Loucy (cell line): ENCODE results near the gene TMTC2.

ENCODE experiments used
- H2AFZ ChIP-seq: fragments of 200-600 bp; sonication (generic); 2 replicates; pipeline ENCODE4 v1.6.0; 2016; ENCODE audit warnings: antibody characterized with exemption, mild to moderate bottlenecking, low read length, moderate library complexity
- H3F3A ChIP-seq: fragments of 200-600 bp; 2 replicates; pipeline ENCODE4 v1.6.0; 2016; ENCODE audit warnings: antibody characterized with exemption, low read depth, mild to moderate bottlenecking
- H3K27me3 ChIP-seq: fragments of 200-600 bp; sonication (generic); 2 replicates; pipeline ENCODE4 v1.6.1; 2014; ENCODE audit warnings: low read length, mild to moderate bottlenecking; ENCODE audit not compliant: insufficient read depth, poor library complexity, severe bottlenecking
- H3K36me3 ChIP-seq: fragments of 200-600 bp; sonication (generic); 2 replicates; pipeline ENCODE4 v1.6.1; 2016; ENCODE audit warnings: low read length; ENCODE audit not compliant: insufficient read depth
- H3K4me1 ChIP-seq: fragments of 200-600 bp; sonication (generic); 2 replicates; pipeline ENCODE4 v1.5.1; 2014; ENCODE audit warnings: low read length, mild to moderate bottlenecking; ENCODE audit not compliant: insufficient read depth, poor library complexity, severe bottlenecking
- H3K4me2 ChIP-seq: fragments of 200-600 bp; sonication (generic); 2 replicates; pipeline ENCODE4 v1.6.0; 2014; ENCODE audit warnings: antibody characterized with exemption, low read length, low read depth, mild to moderate bottlenecking; ENCODE audit not compliant: poor library complexity, severe bottlenecking
- H3K4me3 ChIP-seq: fragments of 200-600 bp; sonication (generic); 2 replicates; pipeline ENCODE4 v1.5.1; 2014; ENCODE audit warnings: low read length, mild to moderate bottlenecking, mixed read lengths; ENCODE audit not compliant: poor library complexity, severe bottlenecking
- H3K79me2 ChIP-seq: fragments of 200-600 bp; sonication (generic); 2 replicates; pipeline ENCODE4 v1.6.1; 2014; ENCODE audit warnings: low read length; ENCODE audit not compliant: insufficient read depth
- H3K9ac ChIP-seq: fragments of 200-600 bp; sonication (generic); 2 replicates; pipeline ENCODE4 v1.6.0; 2014; ENCODE audit warnings: mild to moderate bottlenecking, low read depth, low read length, moderate library complexity; ENCODE audit not compliant: poor library complexity, severe bottlenecking
- H3K9me2 ChIP-seq: fragments of 200-600 bp; sonication (generic); replicated peaks from 2 replicates; pipeline ENCODE4 v1.6.1; 2016; ENCODE audit warnings: low read depth, low read length, mixed read lengths
- H3K9me3 ChIP-seq: fragments of 200-600 bp; sonication (generic); 2 replicates; pipeline ENCODE4 v1.6.1; 2014; ENCODE audit warnings: mild to moderate bottlenecking, antibody characterized with exemption, low read length, low read depth; ENCODE audit not compliant: insufficient read depth
- H4K20me1 ChIP-seq: fragments of 200-600 bp; sonication (generic); 2 replicates; pipeline ENCODE4 v1.6.0; 2014; ENCODE audit warnings: antibody characterized with exemption, low read length, mild to moderate bottlenecking; ENCODE audit not compliant: insufficient read depth, poor library complexity, severe bottlenecking
- CTCF ChIP-seq: fragments of 200-600 bp; sonication (generic); conservative IDR thresholded peaks from 2 replicates; pipeline ENCODE4 v1.5.1; 2014; ENCODE audit warnings: mild to moderate bottlenecking, antibody characterized with exemption, low read length
- EZH2phosphoT487 ChIP-seq: fragments of 200-600 bp; IDR thresholded peaks from 2 replicates; pipeline ENCODE4 v1.6.1; 2018; ENCODE audit warnings: antibody characterized with exemption, mild to moderate bottlenecking, moderate library complexity, borderline replicate concordance

TMTC2 gene

GRCh38 chr12:82857276-82857675 is 170.6 kb downstream of the TMTC2 start:
- Histone ChIP-seq H3K4me1 (peaks cover 6% of the 10 kb centered on the region), H3F3A (no peaks in the 10 kb centered on the region), H4K20me1 (no peaks in the 10 kb centered on the region), H3K4me2 (no peak overlapping the region), H3K9me3 (no peaks in the 10 kb centered on the region), H3K9ac (no peak overlapping the region), H3K36me3 (no peaks in the 10 kb centered on the region), H3K27me3 (no peaks in the 10 kb centered on the region), H2AFZ (no peak overlapping the region), H3K4me3 (no peak overlapping the region), H3K79me2 (no peaks in the 10 kb centered on the region), H3K9me2 (no peaks in the 10 kb centered on the region)
- no peak for TF ChIP-seq EZH2phosphoT487
- no peak for TF ChIP-seq CTCF

- Histone ChIP-seq H3K9me3 (no peaks in the 10 kb centered on the region), H3K9me2 (no peaks in the 10 kb centered on the region), H3K79me2 (no peaks in the 10 kb centered on the region), H3K4me3 (no peak overlapping the region), H3K36me3 (no peaks in the 10 kb centered on the region), H4K20me1 (no peaks in the 10 kb centered on the region), H3K9ac (no peak overlapping the region), H3K27me3 (no peaks in the 10 kb centered on the region), H3K4me1 (peaks cover 12% of the 10 kb centered on the region), H3F3A (no peaks in the 10 kb centered on the region), H3K4me2 (no peak overlapping the region), H2AFZ (no peak overlapping the region)
- TF ChIP-seq EZH2phosphoT487 (no peak), CTCF (no peak)
These were observed 171.3 kb downstream of the TMTC2 start for GRCh38 chr12:82857911-82858533.

GRCh38 chr12:82858534-82858917 is 171.8 kb downstream of the TMTC2 start:
- Histone ChIP-seq H3K79me2 (no peaks in the 10 kb centered on the region), H3K36me3 (no peaks in the 10 kb centered on the region), H3K4me3 (no peak overlapping the region), H4K20me1 (no peaks in the 10 kb centered on the region), H3K4me2 (no peak overlapping the region), H2AFZ (no peak overlapping the region), H3K27me3 (no peaks in the 10 kb centered on the region), H3F3A (no peaks in the 10 kb centered on the region), H3K9me2 (no peaks in the 10 kb centered on the region), H3K9me3 (no peaks in the 10 kb centered on the region), H3K9ac (no peak overlapping the region), H3K4me1 (peaks cover 15% of the 10 kb centered on the region)
- no peak for TF ChIP-seq EZH2phosphoT487
- no peak for TF ChIP-seq CTCF
